GM06990 (cell line): ENCODE results near the gene NTRK2.
A peak's percentile ranks its signal among the peaks of the same experiment; 100 is the strongest.
"Not testable (repeated sequence)": the region's sequence is repeated elsewhere in the genome, so short reads cannot be mapped to it uniquely, and the experiment has no call there.

ENCODE experiments used
- DNase-seq: peaks from one replicate; pipeline ENCODE4 v3.0.0-alpha.2; 2011; ENCODE audit not compliant: insufficient read length; ENCODE audit errors: extremely low read depth
- H3K27me3 ChIP-seq: replicated peaks from 2 replicates; pipeline ENCODE4 v1.6.0; 2011; ENCODE audit warnings: low read length; ENCODE audit not compliant: control insufficient read depth, insufficient read depth
- H3K36me3 ChIP-seq: 2 replicates; pipeline ENCODE4 v1.5.1; 2011; ENCODE audit warnings: low read length; ENCODE audit not compliant: control insufficient read depth, insufficient read depth
- H3K4me3 ChIP-seq: replicated peaks from 2 replicates; pipeline ENCODE4 v1.5.1; 2011; ENCODE audit warnings: low read depth, mild to moderate bottlenecking, control low read depth, low read length
- TF ChIP-seq, protein P1 (sequence below): IDR thresholded peaks from 2 replicates; pipeline ENCODE4 v1.5.1; 2011; ENCODE audit warnings: low read length, control low read depth, mild to moderate bottlenecking, inconsistent platforms; ENCODE audit not compliant: insufficient read depth, poor library complexity, severe bottlenecking

NTRK2 gene

DNA sequence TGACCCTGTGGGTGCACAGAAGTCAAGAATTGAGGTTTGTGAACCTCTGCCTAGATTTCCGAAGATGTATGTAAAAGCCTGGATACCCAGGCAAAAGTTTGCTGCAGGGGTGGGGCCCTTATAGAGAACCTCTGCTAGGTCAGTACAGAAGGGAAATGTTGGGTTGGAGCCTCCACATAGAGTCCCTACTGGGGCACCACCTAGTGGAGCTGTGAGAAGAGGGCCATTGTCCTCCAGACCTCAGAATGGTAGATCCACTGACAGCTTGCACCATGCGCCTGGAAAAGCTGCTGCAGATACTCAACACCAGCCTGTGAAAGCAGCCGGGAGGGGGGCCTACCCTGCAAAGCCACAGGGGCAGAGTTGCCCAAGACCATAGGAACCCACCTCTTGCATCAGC, 399.9 kb downstream of the NTRK2 start:
- H3K4me3 ChIP-seq, DNase-seq, H3K36me3 ChIP-seq, H3K27me3 ChIP-seq: not testable (repeated sequence)
- TF ChIP-seq, protein P1, sequence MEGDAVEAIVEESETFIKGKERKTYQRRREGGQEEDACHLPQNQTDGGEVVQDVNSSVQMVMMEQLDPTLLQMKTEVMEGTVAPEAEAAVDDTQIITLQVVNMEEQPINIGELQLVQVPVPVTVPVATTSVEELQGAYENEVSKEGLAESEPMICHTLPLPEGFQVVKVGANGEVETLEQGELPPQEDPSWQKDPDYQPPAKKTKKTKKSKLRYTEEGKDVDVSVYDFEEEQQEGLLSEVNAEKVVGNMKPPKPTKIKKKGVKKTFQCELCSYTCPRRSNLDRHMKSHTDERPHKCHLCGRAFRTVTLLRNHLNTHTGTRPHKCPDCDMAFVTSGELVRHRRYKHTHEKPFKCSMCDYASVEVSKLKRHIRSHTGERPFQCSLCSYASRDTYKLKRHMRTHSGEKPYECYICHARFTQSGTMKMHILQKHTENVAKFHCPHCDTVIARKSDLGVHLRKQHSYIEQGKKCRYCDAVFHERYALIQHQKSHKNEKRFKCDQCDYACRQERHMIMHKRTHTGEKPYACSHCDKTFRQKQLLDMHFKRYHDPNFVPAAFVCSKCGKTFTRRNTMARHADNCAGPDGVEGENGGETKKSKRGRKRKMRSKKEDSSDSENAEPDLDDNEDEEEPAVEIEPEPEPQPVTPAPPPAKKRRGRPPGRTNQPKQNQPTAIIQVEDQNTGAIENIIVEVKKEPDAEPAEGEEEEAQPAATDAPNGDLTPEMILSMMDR = peak; percentile 32
